Measurements from ENCODE around the gene ICAM5.
A peak's percentile ranks its signal among the peaks of the same experiment; 100 is the strongest.
"Not testable (repeated sequence)": the region's sequence is repeated elsewhere in the genome, so short reads cannot be mapped to it uniquely, and the experiment has no call there.

Gene ICAM5

GRCh38 chr19:10320602-10321416, 31.1 kb downstream of the ICAM5 start:
- DNase-seq (ENCODE audit: low spot score) = no peak

- DNase-seq (ENCODE audit: low spot score) = no peak
These were observed 31.7 kb downstream of the ICAM5 start for GRCh38 chr19:10321417-10321797.

GRCh38 chr19:10321874-10322835, 32.4 kb downstream of the ICAM5 start:
- no peak for DNase-seq (ENCODE audit: low spot score)

GRCh38 chr19:10325732-10326131, 36.0 kb downstream of the ICAM5 start:
- no peak for DNase-seq (ENCODE audit: low spot score)

GRCh38 chr19:10327793-10328192, 38.0 kb downstream of the ICAM5 start:
- DNase-seq (ENCODE audit: low spot score) = no peak

- no peak for DNase-seq (ENCODE audit: low spot score)
These were observed 39.0 kb downstream of the ICAM5 start for GRCh38 chr19:10328558-10329429.

- no peak for DNase-seq (ENCODE audit: low spot score)
These were observed 39.8 kb downstream of the ICAM5 start for GRCh38 chr19:10329555-10329954.

GRCh38 chr19:10332158-10332964, 42.6 kb downstream of the ICAM5 start:
- DNase-seq (ENCODE audit: low spot score) = no peak

GRCh38 chr19:10332965-10333757, 43.4 kb downstream of the ICAM5 start, which contains the start of gene RAVER1:
Gene RAVER1, minus strand, starts transcription at chr19:10333529. Its CDS starts 22 bp downstream, at chr19:10333507.
- DNase-seq (ENCODE audit: low spot score) = peak; percentile 99

- DNase-seq (ENCODE audit: low spot score) = no peak
These were observed 44.2 kb downstream of the ICAM5 start for GRCh38 chr19:10333758-10334587.

GRCh38 chr19:10334588-10335351, 45.0 kb downstream of the ICAM5 start:
- DNase-seq (ENCODE audit: low spot score) = peak; percentile 33

GRCh38 chr19:10335352-10335985, 45.7 kb downstream of the ICAM5 start:
- DNase-seq (ENCODE audit: low spot score) = no peak

GRCh38 chr19:10336725-10337124, 47.0 kb downstream of the ICAM5 start:
- not testable (repeated sequence) for DNase-seq (ENCODE audit: low spot score)

GRCh38 chr19:10338940-10339339, 49.2 kb downstream of the ICAM5 start:
- no peak for DNase-seq (ENCODE audit: low spot score)

GRCh38 chr19:10339380-10339960, 49.7 kb downstream of the ICAM5 start, which contains the start of gene ICAM3:
Gene ICAM3, minus strand, starts transcription at chr19:10339624. Its CDS starts 10 bp downstream, at chr19:10339614.
- DNase-seq (ENCODE audit: low spot score) = peak; percentile 79

- no peak for DNase-seq (ENCODE audit: low spot score)
These were observed 50.2 kb downstream of the ICAM5 start for GRCh38 chr19:10339977-10340376.

GRCh38 chr19:10343495-10343894, 53.7 kb downstream of the ICAM5 start:
- DNase-seq (ENCODE audit: low spot score) = no peak

Data from activated CD4-positive, alpha-beta T cell treated with anti-CD3 and anti-CD28 coated beads, Interleukin-2, Interleukin-4, amounts not matched to agents 100 ng/mL and 50 ng/mL, durations not matched to agents 16 hours and 8 hours (primary cell).